Epithelial cell of esophagus (primary cell): ENCODE data around the gene INA.
A peak's percentile ranks its signal among the peaks of the same experiment; 100 is the strongest.

ENCODE experiments used
- DNase-seq: peaks from one replicate; pipeline ENCODE4 v3.0.0; 2010; ENCODE audit warnings: low read depth
- H3K4me3 ChIP-seq: 2 replicates; pipeline ENCODE4 v1.5.1; 2011; ENCODE audit warnings: mild to moderate bottlenecking, low read length, control low read depth
- CTCF ChIP-seq: IDR thresholded peaks from 2 replicates; pipeline ENCODE4 v1.5.1; 2011; ENCODE audit warnings: low read depth, mild to moderate bottlenecking, low read length, control low read depth, inconsistent platforms; ENCODE audit not compliant: insufficient read depth; ENCODE audit errors: missing control alignments

INA gene

GRCh38 chr10:103276896-103277712 is at the start of gene INA:
Gene INA (plus strand): TSS chr10:103277138. CDS start chr10:103277212, 74 bp downstream.
- DNase-seq = peak; percentile 59
- TF ChIP-seq CTCF = no peak
- peak within 1 kb of the TSS; percentile 20 for H3K4me3 ChIP-seq

- no peak for TF ChIP-seq CTCF
- peak; percentile 55 for DNase-seq
- H3K4me3 ChIP-seq = no peak overlapping the region
Measured at GRCh38 chr10:103227416-103227815, 49.5 kb upstream of the INA start.

- no peak overlapping the region for H3K4me3 ChIP-seq
- no peak for TF ChIP-seq CTCF
- peak; percentile 93 for DNase-seq
Measured at GRCh38 chr10:103231047-103231551, 45.8 kb upstream of the INA start.

- peak; percentile 24 for DNase-seq
- no peak overlapping the region for H3K4me3 ChIP-seq
- TF ChIP-seq CTCF = no peak
Measured at GRCh38 chr10:103232131-103232673, 44.7 kb upstream of the INA start.

DNA sequence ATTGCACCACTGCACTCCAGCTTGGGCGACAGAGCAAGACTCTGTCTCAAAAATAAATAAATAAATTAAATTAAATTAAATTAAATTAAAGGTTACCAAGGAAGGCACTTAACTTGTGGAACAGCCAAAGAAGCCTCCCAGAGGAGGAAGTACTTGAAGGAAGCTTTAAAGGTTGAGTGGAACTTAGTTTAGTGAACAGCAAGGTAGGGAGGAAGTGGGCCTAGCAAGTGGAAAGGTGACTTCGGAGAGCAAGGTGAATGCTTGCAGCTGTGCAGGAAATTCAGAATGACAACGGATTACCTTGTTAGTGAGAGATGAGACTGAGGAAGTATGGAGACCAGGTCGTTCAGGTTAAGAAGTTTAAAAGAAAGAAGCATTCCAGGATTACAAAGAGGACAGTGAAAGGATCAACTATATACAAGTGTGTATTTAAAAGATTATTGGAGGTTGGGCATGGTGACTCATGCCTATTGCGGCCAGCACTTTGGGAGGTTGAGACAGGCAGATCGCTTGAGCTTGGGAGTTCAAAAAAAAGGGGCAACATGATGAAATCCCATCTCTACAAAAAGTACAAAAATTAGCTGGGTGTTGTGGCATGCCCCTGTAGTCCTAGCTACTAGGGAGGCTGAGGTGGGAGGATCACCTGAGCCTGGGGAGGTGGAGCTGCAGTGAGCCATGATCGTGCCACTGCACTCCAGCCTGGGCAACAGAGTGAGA is 44.0 kb upstream of the INA start:
- TF ChIP-seq CTCF = no peak
- peak; percentile 79 for DNase-seq

DNA sequence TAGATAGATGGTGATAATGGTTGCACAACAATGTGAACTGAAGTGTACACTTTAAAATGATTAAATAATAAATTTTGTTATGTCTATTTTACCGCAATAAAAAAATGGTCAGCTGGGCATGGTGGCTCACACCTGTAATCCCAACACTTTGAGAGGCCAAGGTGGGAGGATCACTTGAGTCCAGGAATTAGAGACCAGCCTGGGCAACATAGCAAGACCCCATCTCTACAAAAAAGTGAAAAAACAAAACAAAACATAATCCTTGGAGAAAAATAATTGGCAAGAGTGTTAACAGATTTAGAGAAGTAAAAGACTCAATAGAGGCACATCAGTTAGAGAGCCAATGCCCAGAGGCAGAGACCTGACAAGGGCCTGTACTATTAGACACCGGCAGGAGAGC is 41.2 kb upstream of the INA start:
- TF ChIP-seq CTCF = no peak
- H3K4me3 ChIP-seq = no peak overlapping the region
- DNase-seq = no peak

More for the DNA sequence above, 44.0 kb upstream of the INA start:
- H3K4me3 ChIP-seq = no peak overlapping the region
